ENCODE measurements around the gene NHERF1. TPM values are rescaled to one million over a fixed set of nuclear protein-coding genes. Genes with fewer than 3 reads are reported as not detected.
A peak's percentile ranks its signal among the peaks of the same experiment; 100 is the strongest.

The NHERF1 gene
- 12.1 TPM for polyA plus RNA-seq (2013, experiment 1 of 2; ENCODE audit: insufficient read length)
- polyA plus RNA-seq (2013, experiment 2 of 2; ENCODE audit: insufficient read length): 10.5 TPM

DNA sequence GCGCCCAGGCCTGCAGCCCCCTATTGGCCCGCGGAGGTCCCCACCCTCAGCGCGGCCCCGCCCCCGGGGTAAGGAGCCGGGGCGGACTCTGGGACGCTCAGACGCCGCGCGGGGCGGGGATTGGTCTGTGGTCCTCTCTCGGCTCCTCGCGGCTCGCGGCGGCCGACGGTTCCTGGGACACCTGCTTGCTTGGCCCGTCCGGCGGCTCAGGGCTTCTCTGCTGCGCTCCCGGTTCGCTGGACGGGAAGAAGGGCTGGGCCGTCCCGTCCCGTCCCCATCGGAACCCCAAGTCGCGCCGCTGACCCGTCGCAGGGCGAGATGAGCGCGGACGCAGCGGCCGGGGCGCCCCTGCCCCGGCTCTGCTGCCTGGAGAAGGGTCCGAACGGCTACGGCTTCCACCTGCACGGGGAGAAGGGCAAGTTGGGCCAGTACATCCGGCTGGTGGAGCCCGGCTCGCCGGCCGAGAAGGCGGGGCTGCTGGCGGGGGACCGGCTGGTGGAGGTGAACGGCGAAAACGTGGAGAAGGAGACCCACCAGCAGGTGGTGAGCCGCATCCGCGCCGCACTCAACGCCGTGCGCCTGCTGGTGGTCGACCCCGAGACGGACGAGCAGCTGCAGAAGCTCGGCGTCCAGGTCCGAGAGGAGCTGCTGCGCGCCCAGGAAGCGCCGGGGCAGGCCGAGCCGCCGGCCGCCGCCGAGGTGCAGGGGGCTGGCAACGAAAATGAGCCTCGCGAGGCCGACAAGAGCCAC lies at the start of gene NHERF1:
NHERF1 (plus strand) TSS at position 100 of the 750 bp plus-strand sequence; CDS start at position 319, 219 bp downstream.
- DNase-seq: peak; percentile 91

- no peak for DNase-seq
These were observed 49.2 kb upstream of the NHERF1 start for GRCh38 chr17:74699236-74699635.

DNA sequence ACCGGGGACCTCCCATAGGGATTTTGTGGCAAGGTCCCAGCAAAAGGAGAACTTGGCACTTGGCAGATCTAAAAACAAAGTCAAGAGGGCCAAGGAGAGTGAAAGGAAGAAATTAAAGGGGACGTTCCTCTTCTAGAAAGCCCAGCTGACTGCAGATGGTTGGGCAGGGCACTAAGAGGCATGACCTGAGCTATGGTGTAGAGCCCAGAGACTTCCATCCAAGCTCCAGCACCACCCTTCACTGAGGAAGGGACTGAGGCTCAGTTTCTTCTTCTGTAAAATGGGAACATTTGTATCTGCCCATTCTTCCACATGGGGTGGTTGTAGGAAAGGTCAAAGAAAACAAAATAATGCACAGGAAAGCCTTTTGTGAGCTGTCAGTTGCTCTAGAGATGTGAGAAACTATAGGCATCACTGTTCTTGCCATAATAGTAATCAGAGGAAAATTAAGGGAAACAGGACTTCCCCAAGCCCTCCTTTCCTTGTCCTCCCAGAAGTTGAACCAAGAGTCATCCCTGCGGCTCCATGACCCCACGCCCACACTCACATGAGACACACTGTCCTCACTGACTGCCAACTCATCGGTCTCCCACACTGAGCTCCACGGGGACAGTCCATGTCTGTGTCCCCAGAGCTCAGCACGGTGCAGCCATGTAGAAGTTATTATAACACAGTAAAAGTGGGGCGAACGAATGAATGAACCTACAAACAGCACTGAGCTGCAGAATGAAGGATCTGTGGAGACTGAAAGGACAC lies 46.1 kb upstream of the NHERF1 start:
- no peak for DNase-seq

DNA sequence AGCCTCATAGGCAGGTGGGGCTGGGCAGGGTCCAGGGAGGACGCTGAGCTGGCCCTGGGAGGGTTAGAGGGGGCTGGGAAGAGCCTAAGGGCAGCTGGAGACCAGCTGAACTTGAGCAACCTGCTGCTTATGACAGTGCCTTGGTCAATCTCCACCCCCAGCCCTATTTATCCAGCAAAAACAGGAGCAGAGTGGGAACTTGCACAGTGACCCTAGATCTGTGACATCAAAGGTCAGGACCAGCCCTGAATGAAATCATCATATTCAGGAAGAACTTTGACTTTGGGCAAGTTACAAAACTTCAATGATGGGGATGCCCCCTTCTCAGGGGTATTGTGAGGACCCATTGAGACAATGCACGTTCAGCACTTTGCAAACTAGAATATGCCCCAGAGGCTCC lies 45.1 kb upstream of the NHERF1 start:
- no peak for DNase-seq

- no peak for DNase-seq
These were observed 43.9 kb upstream of the NHERF1 start for GRCh38 chr17:74704544-74704943.

- DNase-seq: no peak
These were observed 37.2 kb upstream of the NHERF1 start for GRCh38 chr17:74711058-74711824.

GRCh38 chr17:74712301-74712700 lies 36.1 kb upstream of the NHERF1 start:
- no peak for DNase-seq

DNA sequence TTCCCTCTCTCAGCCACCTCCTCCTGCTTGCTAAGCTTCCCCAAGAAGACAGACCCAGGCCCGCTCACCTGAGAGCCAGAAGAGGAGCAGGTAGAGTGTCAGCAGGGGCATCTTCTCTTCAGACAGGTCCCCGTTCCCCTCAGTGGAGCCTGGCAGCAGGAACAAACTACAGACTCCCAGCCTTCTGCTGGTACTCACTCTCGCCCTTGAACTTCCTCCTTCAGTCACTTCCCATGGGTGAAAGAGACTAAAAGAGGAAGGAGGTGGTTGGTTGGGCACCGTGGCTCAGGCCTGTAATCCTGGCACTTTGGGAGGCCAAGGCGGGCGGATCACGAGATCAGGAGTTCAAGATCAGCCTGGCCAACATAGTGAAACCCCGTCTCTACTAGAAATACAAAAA lies 35.7 kb upstream of the NHERF1 start, which contains the start of gene CD300LF:
CD300LF (minus strand) TSS at position 168 of the 400 bp plus-strand sequence; CDS start at position 111, 57 bp downstream.
- no peak for DNase-seq

GRCh38 chr17:74713171-74713755 lies 35.2 kb upstream of the NHERF1 start:
- DNase-seq: no peak

- no peak for DNase-seq
These were observed 33.3 kb upstream of the NHERF1 start for GRCh38 chr17:74715144-74715543.

GRCh38 chr17:74720506-74720905 lies 27.9 kb upstream of the NHERF1 start:
- DNase-seq: no peak

- no peak for DNase-seq
These were observed 25.6 kb upstream of the NHERF1 start for GRCh38 chr17:74722782-74723181.

DNA sequence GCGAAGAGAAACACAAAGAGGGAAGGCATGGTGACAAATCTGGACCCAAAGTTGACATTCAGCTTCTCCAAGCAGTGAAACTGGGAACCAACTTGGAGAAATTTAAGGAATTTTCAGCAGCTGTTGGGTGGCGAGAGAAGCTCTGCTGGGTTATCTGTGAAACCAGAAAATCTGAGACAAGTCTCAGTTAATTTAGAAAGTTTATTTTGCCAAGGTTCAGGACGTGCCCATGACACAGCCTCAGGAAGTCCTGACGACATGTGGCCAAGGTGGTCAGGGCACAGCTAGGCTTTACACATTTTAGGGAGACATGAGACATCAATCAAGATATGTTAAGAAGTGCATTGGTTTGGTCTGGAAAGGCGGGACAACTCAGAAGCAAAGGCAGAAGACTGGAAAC lies 24.5 kb upstream of the NHERF1 start:
- DNase-seq: no peak

GRCh38 chr17:74725111-74725510 lies 23.3 kb upstream of the NHERF1 start:
- DNase-seq: no peak

DNA sequence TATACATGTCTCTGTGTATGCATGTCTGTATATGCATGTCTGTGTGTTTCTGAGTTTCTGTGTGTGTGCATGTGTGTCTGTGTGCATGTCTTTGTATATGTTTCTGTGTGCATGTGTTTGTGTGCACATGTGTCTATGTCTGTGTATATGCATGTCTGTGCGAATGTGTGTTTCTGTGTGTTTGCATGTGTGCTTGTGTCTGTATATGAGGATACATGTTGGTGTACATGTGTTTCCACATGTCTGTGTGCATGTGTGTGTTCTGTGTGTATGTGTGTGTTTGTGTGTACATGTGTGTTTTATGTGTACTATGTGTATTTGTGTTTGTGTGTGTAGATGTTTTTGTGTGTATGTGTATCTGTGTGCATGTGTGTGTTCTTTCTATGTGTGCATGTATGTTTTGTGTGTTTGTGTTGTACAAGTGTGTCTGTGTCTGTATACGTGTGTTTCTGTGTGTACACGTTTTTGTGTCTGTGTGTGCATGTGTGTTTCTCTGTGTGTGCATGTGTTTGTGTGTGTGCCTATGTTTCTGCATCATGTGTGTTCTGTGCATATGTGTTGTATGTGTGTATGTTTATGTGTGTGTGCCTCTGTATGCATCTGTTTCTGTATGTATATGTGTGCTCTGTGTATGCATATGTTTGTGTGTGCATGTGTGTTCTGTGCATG lies 20.3 kb upstream of the NHERF1 start:
- no peak for DNase-seq

GRCh38 chr17:74728702-74729075 lies 19.7 kb upstream of the NHERF1 start:
- DNase-seq: no peak

GRCh38 chr17:74729368-74729767 lies 19.1 kb upstream of the NHERF1 start:
- DNase-seq: no peak

DNA sequence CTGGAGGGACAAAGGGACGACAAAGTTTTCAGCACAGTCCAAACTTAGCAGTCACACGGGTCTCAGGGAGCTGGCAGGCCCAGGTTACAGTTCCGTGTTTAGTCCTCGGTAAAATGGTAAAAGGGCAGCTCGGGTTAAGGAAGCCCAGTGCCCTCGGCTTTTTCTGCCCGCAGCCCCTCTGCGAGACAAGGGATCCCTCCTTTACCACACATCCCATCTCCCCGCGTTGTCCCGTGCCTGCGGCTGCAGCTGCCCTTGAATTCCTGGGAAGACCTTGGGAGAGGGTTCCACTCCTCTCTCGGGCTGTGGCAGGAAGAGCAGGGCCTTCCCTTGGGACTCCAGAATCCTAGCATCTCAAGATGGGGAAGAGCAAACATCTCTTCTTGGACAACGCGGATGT lies 18.6 kb upstream of the NHERF1 start:
- DNase-seq: no peak

GRCh38 chr17:74730491-74731346 lies 17.7 kb upstream of the NHERF1 start:
- no peak for DNase-seq

- DNase-seq: no peak
These were observed 17.2 kb upstream of the NHERF1 start for GRCh38 chr17:74731347-74731605.

Measured in fibroblast of skin of scalp (primary cell).